ENCODE measurements around the gene UGT1A4.

GRCh38 chr2:233789554-233789953 is 71.0 kb downstream of the UGT1A4 start:
- TF ChIP-seq POLR2A (IDR thresholded peaks at IDR 0.05; ENCODE audit: borderline replicate concordance, extremely low read depth, insufficient read depth, insufficient read length) (no peak), RAD21 (IDR thresholded peaks at IDR 0.05; ENCODE audit: low read depth) (no peak), CTCF (IDR thresholded peaks at IDR 0.05 in 2 of 3, conservative IDR thresholded peaks at IDR 0.05 in 1 of 3; ENCODE audit: borderline replicate concordance in 1 of 3, insufficient read depth in 1 of 3, low read depth in 2 of 3, low read length in 2 of 3) (no peak), ZNF274 (IDR thresholded peaks at IDR 0.05; ENCODE audit: low read depth, low read length) (no peak), SRF (IDR thresholded peaks at IDR 0.05; ENCODE audit: low read depth) (no peak), ATF3 (IDR thresholded peaks at IDR 0.05) (no peak), FOSL1 (IDR thresholded peaks at IDR 0.05; ENCODE audit: low read depth) (no peak)

Measured in HCT116 (cell line).